Astrocyte of the cerebellum (primary cell): ENCODE measurements around the gene TAF1.
"Not testable (repeated sequence)": the region's sequence is repeated elsewhere in the genome, so short reads cannot be mapped to it uniquely, and the experiment has no call there.

Experiments
- DNase-seq: peaks from one replicate; pipeline ENCODE4 v3.0.0-alpha.2; 2011; ENCODE audit warnings: low read depth
- H3K4me3 ChIP-seq: 2 replicates; pipeline ENCODE4 v1.5.1; 2011; ENCODE audit warnings: mild to moderate bottlenecking, low read depth, low read length, moderate library complexity
- CTCF ChIP-seq: IDR thresholded peaks from 2 replicates; pipeline ENCODE4 v1.5.1; 2012; ENCODE audit warnings: low read length, low read depth, moderate library complexity, mild to moderate bottlenecking; ENCODE audit errors: missing control alignments
- in situ Hi-C: cut with HindIII; loops from 2 replicates; pipeline ENCODE4 v1.10.0; 2017; ENCODE audit warnings: low sequenced_read_pairs

TAF1 gene

DNA sequence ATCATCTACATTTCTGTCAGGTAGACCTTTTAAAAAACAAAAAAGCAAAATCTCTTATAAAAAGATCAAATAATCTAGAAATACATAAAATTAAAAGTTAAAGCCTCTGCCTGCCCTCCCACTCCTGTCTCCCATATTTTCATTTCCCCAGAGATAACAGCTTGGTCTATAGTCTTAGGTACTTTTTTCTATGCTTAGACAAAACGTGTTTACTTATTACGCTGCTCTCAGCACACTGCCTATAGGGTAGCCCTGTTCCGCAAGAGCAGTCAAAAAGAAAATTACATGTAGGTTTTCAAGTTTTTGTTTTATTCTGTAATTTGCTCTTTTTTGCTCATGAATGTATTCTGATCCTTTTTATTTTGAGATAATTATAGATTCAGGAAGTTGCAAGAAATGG is 73.3 kb downstream of the TAF1 start:
- no peak overlapping the region for H3K4me3 ChIP-seq
- in situ Hi-C loops = no loop called here
- TF ChIP-seq CTCF = no peak
- DNase-seq = no peak

- TF ChIP-seq CTCF = no peak
- no peak for DNase-seq
- H3K4me3 ChIP-seq = no peak overlapping the region
- in situ Hi-C loops = no loop called here
These were observed 73.7 kb downstream of the TAF1 start for GRCh38 chrX:71439896-71440295.

GRCh38 chrX:71440401-71440800 is 74.2 kb downstream of the TAF1 start:
- TF ChIP-seq CTCF = no peak
- no peak overlapping the region for H3K4me3 ChIP-seq
- in situ Hi-C loops = no loop called here
- DNase-seq = no peak

GRCh38 chrX:71441809-71442208 is 75.7 kb downstream of the TAF1 start:
- in situ Hi-C loops, DNase-seq: not testable (repeated sequence)

GRCh38 chrX:71450433-71451106 is 84.4 kb downstream of the TAF1 start:
- no peak for TF ChIP-seq CTCF
- in situ Hi-C loops = no loop called here
- DNase-seq = no peak
- H3K4me3 ChIP-seq = no peak overlapping the region

More at GRCh38 chrX:71441809-71442208, 75.7 kb downstream of the TAF1 start:
- H3K4me3 ChIP-seq = not testable (repeated sequence)

- H3K4me3 ChIP-seq, in situ Hi-C loops, DNase-seq: not testable (repeated sequence)
These were observed 85.4 kb downstream of the TAF1 start for GRCh38 chrX:71451518-71451917.

- in situ Hi-C loops = no loop called here
- TF ChIP-seq CTCF = no peak
- no peak overlapping the region for H3K4me3 ChIP-seq
- DNase-seq = no peak
These were observed 86.9 kb downstream of the TAF1 start for GRCh38 chrX:71453056-71453455.

DNA sequence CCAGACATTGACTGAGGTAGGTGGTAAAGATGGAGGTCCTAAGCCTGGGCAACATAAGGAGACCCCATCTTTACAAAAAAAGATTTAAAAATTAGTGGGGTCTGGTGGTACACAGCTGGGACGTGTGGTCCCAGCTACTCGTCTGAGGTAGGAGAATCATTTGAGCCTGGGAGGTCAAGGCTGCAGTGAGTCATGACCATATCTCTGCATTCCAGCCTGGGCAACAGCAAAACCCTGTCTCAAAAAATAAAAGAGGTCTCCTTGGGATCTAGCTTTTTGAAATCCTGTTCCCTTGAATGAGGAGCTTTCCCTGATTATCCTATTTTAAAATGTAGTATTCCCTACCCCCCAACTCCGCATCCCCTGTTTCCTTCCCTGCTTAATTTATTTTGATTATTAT is 88.1 kb downstream of the TAF1 start:
- no peak for TF ChIP-seq CTCF
- in situ Hi-C loops = no loop called here
- DNase-seq = no peak
- no peak overlapping the region for H3K4me3 ChIP-seq
